Endometrial microvascular endothelial cells (primary cell): ENCODE results near the gene SLFN11. TPM values are rescaled to one million over a fixed set of nuclear protein-coding genes. Genes with fewer than 3 reads are reported as not detected.
"Not testable (repeated sequence)": the region's sequence is repeated elsewhere in the genome, so short reads cannot be mapped to it uniquely, and the experiment has no call there.

Experiments
- in situ Hi-C: cut with HindIII; loops from 2 replicates; pipeline ENCODE4 v1.10.0; 2017; ENCODE audit warnings: low sequenced_read_pairs, low pct_unique_long_range_greater_than_20kb; ENCODE audit errors: inconsistent ontology term
- total RNA-seq: library from RNA; depleted of rRNA; stranded (reverse); fragments of >200 nt; gene quantifications from one replicate; pipeline ENCODE4 v1.2.3, GENCODE V29; 2015; ENCODE audit errors: inconsistent ontology term

Gene SLFN11, protein sequence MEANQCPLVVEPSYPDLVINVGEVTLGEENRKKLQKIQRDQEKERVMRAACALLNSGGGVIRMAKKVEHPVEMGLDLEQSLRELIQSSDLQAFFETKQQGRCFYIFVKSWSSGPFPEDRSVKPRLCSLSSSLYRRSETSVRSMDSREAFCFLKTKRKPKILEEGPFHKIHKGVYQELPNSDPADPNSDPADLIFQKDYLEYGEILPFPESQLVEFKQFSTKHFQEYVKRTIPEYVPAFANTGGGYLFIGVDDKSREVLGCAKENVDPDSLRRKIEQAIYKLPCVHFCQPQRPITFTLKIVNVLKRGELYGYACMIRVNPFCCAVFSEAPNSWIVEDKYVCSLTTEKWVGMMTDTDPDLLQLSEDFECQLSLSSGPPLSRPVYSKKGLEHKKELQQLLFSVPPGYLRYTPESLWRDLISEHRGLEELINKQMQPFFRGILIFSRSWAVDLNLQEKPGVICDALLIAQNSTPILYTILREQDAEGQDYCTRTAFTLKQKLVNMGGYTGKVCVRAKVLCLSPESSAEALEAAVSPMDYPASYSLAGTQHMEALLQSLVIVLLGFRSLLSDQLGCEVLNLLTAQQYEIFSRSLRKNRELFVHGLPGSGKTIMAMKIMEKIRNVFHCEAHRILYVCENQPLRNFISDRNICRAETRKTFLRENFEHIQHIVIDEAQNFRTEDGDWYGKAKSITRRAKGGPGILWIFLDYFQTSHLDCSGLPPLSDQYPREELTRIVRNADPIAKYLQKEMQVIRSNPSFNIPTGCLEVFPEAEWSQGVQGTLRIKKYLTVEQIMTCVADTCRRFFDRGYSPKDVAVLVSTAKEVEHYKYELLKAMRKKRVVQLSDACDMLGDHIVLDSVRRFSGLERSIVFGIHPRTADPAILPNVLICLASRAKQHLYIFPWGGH
- 113 TPM for total RNA-seq

- in situ Hi-C loops, result no loop called here
Measured at GRCh38 chr17:35373534-35373983, at the start of gene SLFN11. TSS of gene SLFN11 (minus strand) at chr17:35373621. CDS start at chr17:35363807, 9,814 bp downstream.

DNA sequence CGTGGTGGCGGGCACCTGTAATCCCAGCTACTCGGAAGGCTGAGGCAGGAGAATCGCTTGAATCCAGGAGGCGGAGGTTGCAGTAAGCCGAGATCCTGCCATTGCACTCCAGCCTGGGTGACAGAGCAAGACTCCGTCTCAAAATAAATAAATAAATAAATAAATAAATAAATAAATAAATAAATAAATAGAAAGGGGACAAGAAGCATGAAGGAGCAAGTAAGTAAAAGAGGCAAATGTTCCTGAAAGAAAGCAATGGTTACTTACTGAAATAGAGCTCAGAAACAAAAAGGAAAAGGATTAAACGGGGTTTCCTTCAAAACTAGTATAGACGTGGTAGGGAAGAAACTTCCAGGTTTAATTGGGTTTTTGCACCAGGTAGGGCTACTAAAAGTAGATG is 47.6 kb upstream of the SLFN11 start:
- in situ Hi-C loops, result not testable (repeated sequence)

DNA sequence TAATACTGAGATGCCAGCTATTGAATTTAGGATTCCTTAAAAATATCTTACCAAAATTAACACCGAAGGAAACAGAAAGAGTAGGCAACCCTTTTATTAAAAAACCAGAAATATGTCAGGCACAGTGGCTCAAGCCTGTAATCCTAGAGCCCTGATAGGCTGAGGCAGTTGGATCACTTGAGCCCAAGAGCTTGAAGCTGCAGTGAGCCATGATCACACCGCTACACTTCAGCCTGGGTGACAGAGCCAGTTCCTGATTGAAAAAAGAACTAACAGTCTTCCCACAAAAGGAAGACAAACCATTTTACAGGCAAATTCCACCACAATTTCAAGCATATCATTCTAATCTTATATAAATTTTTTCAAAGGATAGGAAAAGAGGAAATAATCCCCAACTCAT is 43.2 kb upstream of the SLFN11 start:
- in situ Hi-C loops, result no loop called here

DNA sequence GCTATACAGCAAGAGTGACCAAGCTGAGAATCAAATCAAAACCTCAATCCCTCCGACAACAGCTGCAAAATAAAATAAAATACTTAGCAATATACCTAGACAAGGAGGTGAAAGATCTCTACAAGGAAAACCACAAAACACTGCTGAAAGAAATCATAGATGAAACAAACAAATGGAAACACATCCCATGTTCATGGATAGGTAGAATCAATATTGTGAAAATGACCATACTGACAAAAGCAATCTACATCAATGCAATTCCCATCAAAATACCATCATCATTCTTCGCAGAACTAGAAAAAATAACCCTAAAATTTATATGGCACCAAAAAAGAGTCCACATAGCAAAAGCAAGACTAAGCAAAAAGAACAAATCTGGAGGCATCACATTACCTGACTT is 41.3 kb upstream of the SLFN11 start:
- in situ Hi-C loops, result not testable (repeated sequence)

- in situ Hi-C loops, result no loop called here
Measured at GRCh38 chr17:35414247-35414646, 40.8 kb upstream of the SLFN11 start.

GRCh38 chr17:35407531-35407930 is 34.1 kb upstream of the SLFN11 start:
- in situ Hi-C loops, result no loop called here

GRCh38 chr17:35406568-35406967 is 33.1 kb upstream of the SLFN11 start:
- in situ Hi-C loops, result no loop called here

DNA sequence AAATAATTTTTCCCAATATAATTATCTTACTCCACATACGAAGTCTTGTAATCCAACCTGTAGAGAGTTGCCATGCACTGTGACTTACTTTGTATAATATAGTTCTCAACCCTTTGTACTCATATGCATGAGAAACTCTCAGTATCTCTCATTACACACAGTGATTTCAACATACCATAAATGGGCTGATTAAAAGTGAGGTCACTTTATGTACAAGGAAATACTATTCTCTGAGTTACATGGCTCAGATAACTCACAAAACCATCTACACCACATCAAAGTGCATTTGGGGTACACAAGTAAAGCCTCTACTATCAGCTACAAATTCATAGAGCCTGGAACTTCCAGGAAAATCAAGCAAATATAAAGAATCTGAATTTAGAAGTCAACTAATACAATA is 30.9 kb upstream of the SLFN11 start:
- in situ Hi-C loops, result no loop called here

DNA sequence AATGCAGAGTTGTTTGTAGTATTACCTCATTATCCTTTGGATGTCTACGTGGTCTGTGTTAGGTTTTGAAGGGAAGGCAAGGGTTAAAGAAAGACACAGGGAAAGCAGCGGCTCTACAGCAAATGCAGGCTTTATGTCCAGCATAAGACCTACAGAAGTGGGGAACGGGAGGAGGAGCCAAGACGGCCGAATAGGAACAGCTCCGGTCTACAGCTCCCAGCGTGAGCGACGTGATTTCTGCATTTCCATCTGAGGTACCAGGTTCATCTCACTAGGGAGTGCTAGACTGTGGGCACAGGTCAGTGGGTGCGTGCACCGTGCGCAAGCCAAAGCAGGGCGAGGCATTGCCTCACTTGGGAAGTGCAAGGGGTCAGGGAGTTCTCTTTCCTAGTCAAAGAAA is 20.4 kb upstream of the SLFN11 start:
- in situ Hi-C loops, result not testable (repeated sequence)

- in situ Hi-C loops, result no loop called here
Measured at GRCh38 chr17:35390663-35391062, 17.2 kb upstream of the SLFN11 start.

DNA sequence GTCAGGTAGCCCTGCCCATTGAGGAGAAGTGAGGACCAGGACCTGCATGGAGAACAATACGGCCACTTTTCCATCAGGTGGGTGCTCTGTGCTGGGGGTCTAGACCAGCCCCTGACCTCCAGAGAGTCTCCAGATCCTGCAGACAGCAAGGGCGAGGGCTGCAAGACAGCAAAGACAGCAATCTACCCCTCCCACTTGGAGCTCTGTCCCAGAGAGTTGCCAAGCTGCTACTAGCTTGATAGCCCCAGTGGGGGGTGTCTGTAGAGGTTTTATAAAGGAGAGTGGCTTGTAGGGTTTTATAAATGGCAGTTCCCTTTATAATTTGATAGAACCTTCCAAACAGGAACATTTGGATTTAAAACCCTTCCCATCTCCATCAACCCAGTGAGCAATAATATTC is 16.7 kb upstream of the SLFN11 start:
- in situ Hi-C loops, result no loop called here

- in situ Hi-C loops, result no loop called here
Measured at GRCh38 chr17:35387496-35387895, 14.1 kb upstream of the SLFN11 start.

- in situ Hi-C loops, result no loop called here
Measured at GRCh38 chr17:35377706-35378105, 4.3 kb upstream of the SLFN11 start.

DNA sequence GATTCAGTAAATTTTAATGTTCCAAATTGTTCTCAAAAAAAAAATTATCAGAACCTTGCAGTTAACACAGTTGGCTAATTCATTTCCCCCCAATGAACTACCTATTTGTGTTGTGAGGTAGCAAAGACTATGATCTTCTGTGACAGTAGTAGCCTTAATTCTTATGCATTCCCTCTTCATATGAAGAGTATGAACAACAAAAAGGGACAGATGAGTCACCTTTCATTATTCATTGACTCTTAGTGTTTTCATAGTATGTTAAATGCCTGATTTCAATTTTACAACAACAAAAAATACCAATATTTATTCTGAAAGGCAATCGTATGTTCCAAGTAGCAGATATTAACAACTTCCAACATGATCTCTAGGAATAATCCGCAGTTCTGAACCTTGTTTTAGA is 3.6 kb upstream of the SLFN11 start:
- in situ Hi-C loops, result no loop called here

DNA sequence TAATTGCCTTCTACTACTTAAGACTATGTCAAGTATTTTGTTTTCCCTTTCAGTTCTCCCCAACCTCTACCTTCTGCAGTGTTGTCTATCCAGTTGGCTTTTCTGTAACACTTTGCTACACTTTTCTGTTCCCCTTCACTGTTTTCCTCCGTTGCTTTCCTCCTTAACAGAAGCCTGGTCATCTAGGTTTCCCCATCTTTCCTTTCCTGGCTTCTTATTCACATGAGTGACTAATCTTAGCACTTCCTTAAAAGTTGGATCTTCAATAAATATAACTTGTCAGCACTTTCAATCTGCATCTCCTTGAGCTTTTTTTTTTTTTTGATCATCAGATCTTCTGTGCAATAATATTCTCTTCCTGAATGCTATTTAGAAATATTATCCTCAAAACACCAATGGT is 2.8 kb upstream of the SLFN11 start:
- in situ Hi-C loops, result no loop called here

DNA sequence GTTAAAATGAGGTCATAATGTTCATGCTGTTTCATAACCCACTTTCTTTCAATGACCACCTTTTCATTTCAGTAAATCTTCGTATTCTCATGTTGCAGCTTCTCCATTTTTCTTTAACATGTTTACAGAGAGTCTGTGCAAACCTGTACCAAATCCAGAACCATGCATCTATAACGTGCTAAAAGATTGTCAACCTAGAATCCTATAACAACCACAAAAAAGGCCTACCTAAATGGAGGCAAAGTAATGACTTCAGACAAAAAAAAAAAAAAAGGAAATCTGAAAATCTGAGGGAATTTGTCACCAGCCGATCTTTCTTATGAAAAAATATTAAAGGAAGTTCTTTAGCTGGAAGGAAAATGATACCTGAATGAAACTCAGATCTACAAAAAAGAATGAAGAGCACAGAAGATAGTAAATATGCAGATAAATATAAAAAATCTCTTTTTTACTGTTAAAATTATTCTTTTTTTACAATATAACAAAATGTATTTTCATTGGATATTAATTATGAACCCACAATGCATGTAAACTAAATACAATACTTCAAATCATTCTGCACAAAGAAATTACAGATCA is 1.4 kb upstream of the SLFN11 start:
- in situ Hi-C loops, result no loop called here

- in situ Hi-C loops, result no loop called here
Measured at GRCh38 chr17:35373984-35374765, 754 bp upstream of the SLFN11 start.

- in situ Hi-C loops, result no loop called here
Measured at GRCh38 chr17:35372846-35373533, 431 bp downstream of the SLFN11 start.
